Measurements from ENCODE around the gene GPRC5D. TPM values are rescaled to one million over a fixed set of nuclear protein-coding genes. Genes with fewer than 3 reads are reported as not detected.

The GPRC5D gene
- total RNA-seq, 4 donors from 2014 or later, result 1.3 TPM; not detected in 3

- TF ChIP-seq POLR2A (IDR thresholded peaks at IDR 0.05) (no peak), CTCF (IDR thresholded peaks at IDR 0.05) (no peak)
- DNase-seq, result no peak
- H3K27me3 ChIP-seq, result no peaks in the 10 kb centered on the region
- no peaks in the 10 kb centered on the region for H3K36me3 ChIP-seq
- no peak overlapping the region for H3K4me3 ChIP-seq
- no peaks in the 10 kb centered on the region for H3K9me3 ChIP-seq
- no peak overlapping the region for H3K27ac ChIP-seq
- no peaks in the 10 kb centered on the region for H3K4me1 ChIP-seq
Observed at GRCh38 chr12:12954878-12955625, 3.1 kb upstream of the GPRC5D start.

- no peak for DNase-seq
- Histone ChIP-seq H3K9me3 (no peaks in the 10 kb centered on the region), H3K27me3 (no peaks in the 10 kb centered on the region), H3K4me3 (no peak overlapping the region), H3K4me1 (no peaks in the 10 kb centered on the region), H3K27ac (no peak overlapping the region), H3K36me3 (no peaks in the 10 kb centered on the region)
- TF ChIP-seq CTCF (IDR thresholded peaks at IDR 0.05), result no peak
- no peak for TF ChIP-seq POLR2A (IDR thresholded peaks at IDR 0.05)
Observed at GRCh38 chr12:12954356-12954755, 2.4 kb upstream of the GPRC5D start.

GRCh38 chr12:12951504-12951903 lies 466 bp downstream of the GPRC5D start:
- TF ChIP-seq CTCF (IDR thresholded peaks at IDR 0.05) (no peak), POLR2A (IDR thresholded peaks at IDR 0.05) (no peak)
- Histone ChIP-seq H3K4me1 (no peaks in the 10 kb centered on the region), H3K4me3 (no peak overlapping the region), H3K27ac (no peak overlapping the region), H3K9me3 (no peaks in the 10 kb centered on the region), H3K36me3 (no peaks in the 10 kb centered on the region), H3K27me3 (no peaks in the 10 kb centered on the region)
- no peak for DNase-seq

GRCh38 chr12:12947902-12948301 lies 4.1 kb downstream of the GPRC5D start:
- no peaks in the 10 kb centered on the region for H3K9me3 ChIP-seq
- no peaks in the 10 kb centered on the region for H3K27me3 ChIP-seq
- no peaks in the 10 kb centered on the region for H3K36me3 ChIP-seq
- H3K27ac ChIP-seq, result no peak overlapping the region
- no peak for DNase-seq
- H3K4me3 ChIP-seq, result no peak overlapping the region
- H3K4me1 ChIP-seq, result no peaks in the 10 kb centered on the region
- no peak for TF ChIP-seq CTCF (IDR thresholded peaks at IDR 0.05)
- no peak for TF ChIP-seq POLR2A (IDR thresholded peaks at IDR 0.05)

GRCh38 chr12:12946686-12947355 lies 5.1 kb downstream of the GPRC5D start:
- Histone ChIP-seq H3K27me3 (no peaks in the 10 kb centered on the region), H3K36me3 (no peaks in the 10 kb centered on the region), H3K4me1 (no peaks in the 10 kb centered on the region), H3K27ac (no peak overlapping the region), H3K9me3 (no peaks in the 10 kb centered on the region), H3K4me3 (no peak overlapping the region)
- TF ChIP-seq CTCF (IDR thresholded peaks at IDR 0.05), result no peak
- TF ChIP-seq POLR2A (IDR thresholded peaks at IDR 0.05), result no peak
- no peak for DNase-seq

Measured in Peyer's patch (tissue), 4 donors.